Naive B cell (primary cell): ENCODE results near the gene CAMKMT. TPM values are rescaled to one million over a fixed set of nuclear protein-coding genes. Genes with fewer than 3 reads are reported as not detected.

Experiments used
- ATAC-seq, 2 donors: fragments of 150-1000 bp; cut with Tn5 transposase; 2 replicates each; pipeline ENCODE4 v1.10.0; 2021; ENCODE audit warnings: low read depth in 2 of 2, mild to moderate bottlenecking in 2 of 2, moderate library complexity in 2 of 2
- DNase-seq: peaks from one replicate; pipeline ENCODE4 v3.0.0; 2022
- H3K27ac Mint-ChIP-seq, 6 donors: one replicate each; pipeline ENCODE4 v1.8.0; 2020 to 2022; ENCODE audit warnings: mild to moderate bottlenecking in 6 of 6, mixed read lengths in 6 of 6, moderate library complexity in 5 of 6, inconsistent platforms in 2 of 6
- H3K27me3 Mint-ChIP-seq, 3 donors: one replicate each; pipeline ENCODE4 v1.8.0; 2021 to 2022; ENCODE audit warnings: mixed read lengths in 3 of 3, mild to moderate bottlenecking in 1 of 3
- H3K36me3 Mint-ChIP-seq, 2 donors: one replicate each; pipeline ENCODE4 v1.8.0; 2020 to 2022; ENCODE audit warnings: mixed read lengths in 2 of 2, inconsistent platforms in 1 of 2, mild to moderate bottlenecking in 1 of 2
- H3K4me1 Mint-ChIP-seq, 3 donors: one replicate each; pipeline ENCODE4 v1.8.0; 2020 to 2022; ENCODE audit warnings: mixed read lengths in 3 of 3, inconsistent platforms in 1 of 3, mild to moderate bottlenecking in 1 of 3, moderate library complexity in 1 of 3
- H3K4me3 Mint-ChIP-seq, 8 donors: one replicate each; pipeline ENCODE4 v1.8.0; 2020 to 2022; ENCODE audit warnings: mild to moderate bottlenecking in 8 of 8, mixed read lengths in 8 of 8, moderate library complexity in 8 of 8, inconsistent platforms in 2 of 8
- H3K9me3 Mint-ChIP-seq, 7 donors: one replicate each; pipeline ENCODE4 v1.8.0; 2020 to 2022; ENCODE audit warnings: mixed read lengths in 7 of 7, mild to moderate bottlenecking in 5 of 7, inconsistent platforms in 2 of 7, moderate library complexity in 1 of 7
- polyA plus RNA-seq, 6 donors: library from polyadenylated mRNA; unstranded; fragments of 300-500 nt; fragmentation: Illumina TruSeq; gene quantifications; one replicate each; pipeline ENCODE4 v1.2.3, GENCODE V29; 2021; ENCODE audit warnings: low read depth in 6 of 6

Gene CAMKMT
- polyA plus RNA-seq, 6 donors from 2014 or later: 10.0 to 15.8 (median 12.4) TPM

DNA sequence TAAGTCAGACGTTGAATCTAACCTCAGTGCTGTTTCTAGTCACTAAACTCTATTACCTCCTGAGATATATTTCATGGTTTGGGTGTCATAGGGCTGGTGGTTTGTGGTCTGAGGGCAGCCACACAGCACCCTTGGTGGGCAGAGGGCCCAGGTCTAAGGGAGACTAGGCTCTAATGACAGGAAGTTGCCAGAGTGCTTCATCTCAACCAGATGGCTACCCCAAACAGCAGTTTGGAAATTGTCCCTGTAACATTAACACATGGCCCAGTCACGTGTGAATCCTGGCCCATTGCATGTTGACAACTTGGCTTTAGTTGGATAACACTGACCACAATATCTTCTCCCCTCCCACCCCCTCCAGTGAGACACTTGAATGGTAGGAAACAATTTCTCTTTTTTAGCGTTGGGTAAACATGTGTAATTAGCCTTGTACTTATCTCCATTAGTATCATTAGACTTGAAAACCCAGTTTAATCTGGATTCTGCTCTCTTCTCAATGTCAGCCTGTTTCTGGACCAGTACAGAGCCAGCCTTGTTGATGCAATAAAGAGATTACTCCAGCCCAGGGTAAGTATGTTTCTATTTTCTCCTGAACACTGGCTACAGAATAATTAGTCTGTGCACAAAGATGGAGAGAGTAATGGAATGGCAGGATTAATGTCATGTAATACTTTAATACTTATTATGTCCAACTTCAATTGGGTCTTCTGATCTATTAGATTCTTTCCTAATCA is 392.0 kb downstream of the CAMKMT start:
- DNase-seq (no peak), ATAC-seq (peak in 1 of 2 donors; percentile 20)
- Mint-ChIP-seq H3K27me3 (no peaks in the 10 kb centered on the region), H3K9me3 (no peaks in the 10 kb centered on the region), H3K4me1 (peaks cover 6 to 11% (median 11%) of the 10 kb centered on the region in 3 donors), H3K4me3 (no peak overlapping the region), H3K36me3 (peaks cover 0 to 7% of the 10 kb centered on the region in 2 donors), H3K27ac (no peak overlapping the region)

DNA sequence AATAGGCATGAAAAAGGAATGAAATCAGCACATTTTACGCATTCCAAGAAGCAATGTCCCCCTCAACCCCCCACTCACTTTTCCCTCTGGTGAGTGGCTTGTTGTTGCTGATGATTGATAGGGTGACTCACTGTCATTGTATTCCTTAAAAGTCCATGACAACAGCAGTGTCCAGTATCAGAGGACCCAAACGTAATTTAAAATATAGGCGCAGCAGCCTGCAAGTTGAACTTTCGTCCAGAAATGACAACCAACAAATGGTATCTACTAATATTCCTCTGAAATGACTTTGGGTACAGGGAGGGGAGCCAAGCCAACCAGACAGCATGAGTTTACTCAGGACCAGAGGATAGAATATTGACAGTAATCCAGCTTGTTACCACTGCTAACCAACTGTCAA is 396.8 kb downstream of the CAMKMT start:
- no peaks in the 10 kb centered on the region for H3K9me3 Mint-ChIP-seq
- H3K27me3 Mint-ChIP-seq: peaks cover 0 to 7% (median 5%) of the 10 kb centered on the region in 3 donors
- no peak for ATAC-seq
- no peaks in the 10 kb centered on the region for H3K36me3 Mint-ChIP-seq
- no peak overlapping the region for H3K4me3 Mint-ChIP-seq
- no peak overlapping the region for H3K27ac Mint-ChIP-seq
- no peak for DNase-seq
- H3K4me1 Mint-ChIP-seq: peaks cover 18 to 24% (median 19%) of the 10 kb centered on the region in 3 donors

DNA sequence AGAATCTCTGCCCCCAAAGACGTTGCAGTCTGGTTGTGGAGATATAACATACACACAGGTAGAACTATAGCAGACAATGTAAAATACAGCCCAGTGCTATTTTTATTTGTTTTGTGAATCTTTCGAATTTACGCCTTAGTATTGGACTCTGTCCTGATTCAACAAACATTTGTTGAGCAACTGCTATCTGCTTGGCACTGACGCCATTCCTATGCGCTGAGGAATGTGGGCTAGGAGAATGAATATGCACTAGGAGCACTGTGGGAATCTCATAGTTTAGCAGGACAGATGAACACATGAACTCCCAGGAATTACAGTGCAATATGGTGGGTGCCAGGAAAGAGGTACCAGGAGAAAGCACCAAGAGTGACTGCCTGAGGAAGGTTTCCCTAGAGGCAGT is 398.1 kb downstream of the CAMKMT start:
- peaks cover 3 to 13% (median 10%) of the 10 kb centered on the region in 3 donors for H3K27me3 Mint-ChIP-seq
- H3K27ac Mint-ChIP-seq: peak overlapping the region in 2 of 6 donors; percentile 20 to 27
- no peaks in the 10 kb centered on the region for H3K36me3 Mint-ChIP-seq
- DNase-seq (no peak), ATAC-seq (no peak)
- no peaks in the 10 kb centered on the region for H3K9me3 Mint-ChIP-seq
- H3K4me3 Mint-ChIP-seq: peak overlapping the region in 1 of 8 donors; percentile 41
- peaks cover 15 to 21% (median 17%) of the 10 kb centered on the region in 3 donors for H3K4me1 Mint-ChIP-seq

DNA sequence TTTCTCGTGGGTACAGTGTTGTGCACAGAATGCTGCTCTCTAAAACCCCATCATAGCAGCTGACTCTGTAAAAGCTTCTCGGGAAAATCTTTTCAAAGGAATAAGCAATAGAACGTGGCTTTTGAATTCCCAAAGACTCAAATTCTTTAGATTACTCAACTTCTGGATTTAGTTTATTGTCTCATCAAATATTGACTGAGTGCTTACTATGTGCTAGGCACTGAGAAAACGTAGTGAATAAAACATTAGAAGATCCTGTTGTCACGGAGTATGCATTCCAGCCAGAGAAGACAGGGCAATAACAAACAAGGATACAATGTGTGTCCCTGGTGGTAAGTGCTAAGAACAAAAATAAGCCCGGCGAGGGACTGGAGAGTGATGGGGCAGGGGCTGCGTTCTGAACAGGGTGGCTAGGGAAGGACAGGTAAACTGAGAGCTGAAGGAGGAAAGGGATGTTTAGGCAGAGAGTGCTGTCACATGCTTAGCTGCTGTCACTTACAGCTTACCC is 401.6 kb downstream of the CAMKMT start:
- Mint-ChIP-seq H3K9me3 (no peaks in the 10 kb centered on the region), H3K36me3 (peaks cover 0 to 5% of the 10 kb centered on the region in 2 donors), H3K27me3 (peaks cover 20 to 28% (median 26%) of the 10 kb centered on the region in 3 donors), H3K4me3 (no peak overlapping the region), H3K27ac (no peak overlapping the region), H3K4me1 (peaks cover 17 to 23% (median 19%) of the 10 kb centered on the region in 3 donors)
- DNase-seq: no peak
- no peak for ATAC-seq

DNA sequence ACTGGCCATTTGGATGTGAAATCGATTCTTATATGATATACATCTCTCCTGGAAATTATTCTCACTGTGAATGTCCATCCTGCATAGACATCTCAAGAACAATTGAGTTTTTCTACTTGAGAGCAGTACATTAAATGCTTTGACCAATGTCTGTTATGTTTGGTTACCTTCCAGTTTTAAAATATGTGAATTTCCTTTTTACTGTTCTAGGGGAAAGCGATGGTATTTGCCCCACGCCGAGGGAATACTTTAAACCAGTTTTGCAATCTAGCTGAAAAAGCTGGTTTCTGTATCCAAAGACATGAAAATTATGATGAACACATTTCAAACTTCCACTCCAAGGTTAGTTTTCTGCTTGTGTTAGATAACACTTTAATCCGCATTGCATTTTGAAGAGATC is 404.5 kb downstream of the CAMKMT start:
- peaks cover 0 to 5% of the 10 kb centered on the region in 2 donors for H3K36me3 Mint-ChIP-seq
- H3K27ac Mint-ChIP-seq: no peak overlapping the region
- DNase-seq (no peak), ATAC-seq (no peak)
- no peaks in the 10 kb centered on the region for H3K9me3 Mint-ChIP-seq
- H3K27me3 Mint-ChIP-seq: peaks cover 29 to 47% (median 43%) of the 10 kb centered on the region in 3 donors
- H3K4me3 Mint-ChIP-seq: no peak overlapping the region
- peaks cover 13 to 21% (median 17%) of the 10 kb centered on the region in 3 donors for H3K4me1 Mint-ChIP-seq

DNA sequence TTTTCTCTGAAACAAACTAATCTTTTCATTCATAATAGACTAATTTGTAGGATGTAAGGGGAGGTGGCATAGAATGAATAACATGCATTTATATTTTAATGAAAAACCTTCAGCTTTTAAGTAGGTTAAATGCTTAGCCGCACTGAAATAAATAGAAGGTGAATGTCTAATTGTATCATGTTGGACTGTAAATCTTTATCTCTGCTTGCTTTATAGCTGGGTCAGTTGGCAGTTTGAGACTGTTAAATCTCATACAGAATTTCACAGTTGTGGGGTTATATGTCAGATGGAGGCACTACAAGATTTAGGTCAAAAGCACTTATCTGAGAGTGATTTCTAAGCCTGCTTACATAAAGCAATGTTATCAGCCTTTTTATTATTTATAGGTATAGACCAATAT is 405.0 kb downstream of the CAMKMT start:
- H3K36me3 Mint-ChIP-seq: peaks cover under 1 to 5% of the 10 kb centered on the region in 2 donors
- H3K27me3 Mint-ChIP-seq: peaks cover 29 to 47% (median 43%) of the 10 kb centered on the region in 3 donors
- H3K4me1 Mint-ChIP-seq: peaks cover 12 to 17% (median 12%) of the 10 kb centered on the region in 3 donors
- no peak overlapping the region for H3K4me3 Mint-ChIP-seq
- H3K9me3 Mint-ChIP-seq: no peaks in the 10 kb centered on the region
- DNase-seq (no peak), ATAC-seq (no peak)
- H3K27ac Mint-ChIP-seq: no peak overlapping the region

DNA sequence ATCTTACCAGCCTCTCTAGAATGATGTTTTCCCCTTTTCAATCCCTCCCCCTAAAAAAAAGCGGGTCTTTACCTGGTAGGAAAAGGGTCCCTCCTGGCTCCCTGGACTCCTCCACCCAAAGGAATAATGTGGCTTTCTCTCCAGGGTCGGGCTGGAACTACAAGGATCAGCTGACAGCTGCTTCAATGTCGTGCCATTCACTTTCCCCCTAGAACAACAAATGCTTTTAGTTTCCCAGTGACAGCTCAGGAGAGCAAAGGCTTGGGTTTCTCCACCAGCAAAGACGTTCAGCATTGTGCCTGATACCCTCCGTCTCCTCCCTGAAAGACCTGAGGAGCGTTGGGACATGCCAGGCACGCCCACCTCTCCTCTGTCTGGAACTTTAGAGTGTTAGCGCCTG is 405.9 kb downstream of the CAMKMT start:
- Mint-ChIP-seq H3K4me3 (no peak overlapping the region), H3K9me3 (no peaks in the 10 kb centered on the region), H3K4me1 (peaks cover 6 to 11% (median 9%) of the 10 kb centered on the region in 3 donors), H3K27ac (no peak overlapping the region), H3K36me3 (peaks cover 5 to 9% of the 10 kb centered on the region in 2 donors), H3K27me3 (peaks cover 29 to 54% (median 43%) of the 10 kb centered on the region in 3 donors)
- DNase-seq: no peak
- no peak for ATAC-seq

DNA sequence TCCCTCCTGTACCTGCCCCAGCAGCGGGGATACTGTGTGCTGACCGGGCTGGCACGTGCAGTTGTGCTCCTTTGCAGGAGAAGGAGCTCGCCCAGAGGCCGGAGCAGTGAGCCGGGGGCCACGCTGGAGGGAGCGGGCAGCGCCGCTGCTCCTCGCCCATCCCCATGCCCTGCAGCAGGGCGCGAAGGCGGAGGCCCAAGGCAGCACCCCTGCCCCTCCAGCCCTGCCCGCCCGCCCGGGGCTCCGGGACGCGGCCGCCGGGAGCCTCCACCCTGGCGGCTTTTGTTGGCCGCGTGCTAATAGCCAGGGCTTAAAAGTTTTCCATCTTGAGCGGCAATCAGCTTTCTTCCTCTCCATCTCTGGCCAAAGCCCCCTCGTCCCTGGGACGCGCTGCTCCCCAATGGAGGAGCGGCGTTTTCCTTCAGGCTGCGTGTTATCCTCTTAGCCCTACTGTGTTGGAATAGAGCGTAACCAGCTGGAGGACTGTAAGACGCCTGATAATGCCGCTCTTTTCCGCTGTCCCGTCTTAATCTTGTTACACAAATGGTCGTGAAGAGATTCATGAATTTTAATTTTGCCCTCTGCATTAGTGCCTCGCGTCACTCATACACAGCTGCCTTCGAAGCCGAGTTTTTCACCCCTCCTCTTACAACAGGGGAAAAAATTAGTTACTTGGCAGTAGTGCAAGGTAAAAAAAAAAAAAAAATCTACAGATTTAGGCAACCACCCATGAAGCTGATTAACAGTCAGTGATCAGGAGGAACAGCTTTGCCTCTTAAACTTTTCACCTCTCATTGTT is 406.9 kb downstream of the CAMKMT start:
- Mint-ChIP-seq H3K9me3 (no peaks in the 10 kb centered on the region), H3K4me3 (peak overlapping the region; percentile 45 to 90 (median 74)), H3K27me3 (peaks cover 22 to 50% (median 43%) of the 10 kb centered on the region in 3 donors), H3K4me1 (peaks cover 6 to 9% (median 9%) of the 10 kb centered on the region in 3 donors), H3K27ac (peak overlapping the region in 1 of 6 donors; percentile 96), H3K36me3 (peaks cover 5 to 11% of the 10 kb centered on the region in 2 donors)
- ATAC-seq (peak in 1 of 2 donors; percentile 28), DNase-seq (no peak)

DNA sequence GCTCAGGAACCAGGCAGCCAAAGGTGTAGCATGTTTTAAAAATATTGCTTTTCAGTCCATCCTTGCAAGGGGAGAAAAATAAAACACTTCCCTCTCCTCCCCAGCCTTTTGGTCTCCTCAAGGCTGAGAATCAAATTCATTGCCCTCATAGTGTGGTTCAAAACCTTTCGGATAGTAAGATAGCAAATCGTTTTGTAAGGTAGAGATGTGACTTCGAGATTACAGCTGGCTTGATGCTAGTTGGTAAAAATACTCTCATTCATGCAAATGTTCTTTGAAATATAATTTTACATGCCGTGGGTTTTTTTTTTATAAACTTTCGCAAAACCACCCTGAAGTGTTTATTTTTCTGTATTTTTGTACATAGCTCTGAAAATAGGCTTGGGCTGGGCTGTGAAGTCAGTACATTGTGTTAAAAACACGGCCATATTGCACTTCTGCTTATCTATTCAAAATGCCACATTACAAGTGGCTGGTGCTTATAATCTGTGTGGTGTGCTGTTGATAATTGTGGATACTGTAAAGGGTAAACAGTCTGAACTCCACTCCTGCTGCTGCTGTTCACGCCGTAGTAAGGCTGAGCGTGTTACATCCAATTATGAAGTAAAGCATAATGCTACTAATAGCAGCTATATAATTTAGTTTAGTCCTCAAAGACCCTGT is 407.7 kb downstream of the CAMKMT start:
- peaks cover 5 to 11% of the 10 kb centered on the region in 2 donors for H3K36me3 Mint-ChIP-seq
- peaks cover 6 to 9% (median 9%) of the 10 kb centered on the region in 3 donors for H3K4me1 Mint-ChIP-seq
- H3K9me3 Mint-ChIP-seq: no peaks in the 10 kb centered on the region
- DNase-seq: no peak
- ATAC-seq: no peak
- H3K27ac Mint-ChIP-seq: no peak overlapping the region
- peaks cover 19 to 42% (median 42%) of the 10 kb centered on the region in 3 donors for H3K27me3 Mint-ChIP-seq
- peak overlapping the region in 3 of 8 donors; percentile 2 to 71 (median 45) for H3K4me3 Mint-ChIP-seq

DNA sequence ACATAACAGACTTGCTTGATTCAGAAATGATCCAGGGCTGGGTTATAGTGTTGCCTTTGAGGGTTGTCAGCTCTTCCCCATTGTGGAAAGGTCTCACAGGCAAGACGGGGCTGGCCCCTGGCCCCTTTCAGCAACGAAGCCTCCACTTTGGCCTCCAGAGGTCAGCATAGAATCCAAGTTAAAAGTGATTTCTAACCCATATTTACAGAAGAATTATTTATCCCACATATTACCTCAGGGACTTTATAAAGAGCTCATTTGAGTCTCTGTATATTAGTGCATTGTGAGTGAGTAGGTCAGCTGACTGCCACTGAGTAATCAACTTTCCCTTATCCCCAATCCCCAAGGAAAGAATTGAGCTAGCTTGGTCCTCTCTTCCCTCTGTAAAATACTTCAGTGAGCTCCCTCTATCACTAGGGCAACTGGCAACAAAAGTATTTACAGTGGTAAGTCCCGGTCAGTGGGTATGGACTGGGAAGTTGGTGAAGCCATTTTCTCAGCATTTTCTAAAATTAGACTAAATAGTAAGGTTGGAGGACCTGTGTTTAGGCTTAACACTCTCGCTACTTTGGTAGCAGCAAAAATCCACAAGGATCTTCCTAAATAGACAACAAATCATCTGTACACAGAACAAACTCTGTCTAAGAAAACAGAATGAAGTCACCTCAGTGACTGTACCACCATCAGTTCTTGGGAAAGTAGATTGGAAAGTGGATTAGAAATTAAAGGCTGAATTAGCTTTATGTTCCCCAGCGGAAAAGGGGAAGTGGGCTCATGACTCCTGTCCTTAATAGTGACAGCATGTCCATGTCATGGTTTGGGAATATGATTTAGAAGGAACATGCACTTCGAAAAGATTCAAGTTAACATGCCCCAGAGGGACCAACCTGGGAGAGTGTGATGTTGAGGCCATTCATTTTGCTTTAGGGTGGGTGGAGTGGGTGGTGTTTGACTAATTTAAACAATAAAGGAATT is 408.8 kb downstream of the CAMKMT start:
- DNase-seq (no peak), ATAC-seq (no peak)
- H3K36me3 Mint-ChIP-seq: peaks cover 5 to 11% of the 10 kb centered on the region in 2 donors
- peak overlapping the region in 1 of 6 donors; percentile 26 for H3K27ac Mint-ChIP-seq
- peak overlapping the region in 1 of 8 donors; percentile 16 for H3K4me3 Mint-ChIP-seq
- H3K4me1 Mint-ChIP-seq: peaks cover 6 to 9% (median 9%) of the 10 kb centered on the region in 3 donors
- H3K9me3 Mint-ChIP-seq: no peaks in the 10 kb centered on the region
- peaks cover 19 to 42% (median 40%) of the 10 kb centered on the region in 3 donors for H3K27me3 Mint-ChIP-seq

DNA sequence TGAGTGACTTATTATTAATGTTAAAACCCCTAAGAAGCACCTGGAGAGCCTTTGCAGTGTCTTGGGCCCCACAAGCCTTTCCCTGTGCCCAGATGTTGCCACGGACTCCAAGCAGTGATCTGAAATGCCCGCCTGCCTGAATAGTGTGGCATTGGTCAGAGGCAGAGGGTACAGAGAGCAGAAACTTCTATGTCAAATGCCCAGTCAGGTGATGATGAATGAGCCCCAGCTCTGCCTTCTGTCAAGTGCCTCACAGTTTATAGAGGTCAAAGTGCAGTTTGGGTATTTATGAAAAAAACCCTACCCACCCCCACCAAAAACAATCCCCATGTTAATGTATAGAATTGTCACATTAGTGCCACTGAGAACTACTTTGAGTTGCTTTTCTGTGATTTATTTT is 409.8 kb downstream of the CAMKMT start:
- Mint-ChIP-seq H3K4me1 (peaks cover 6 to 9% (median 9%) of the 10 kb centered on the region in 3 donors), H3K27ac (no peak overlapping the region), H3K9me3 (no peaks in the 10 kb centered on the region), H3K27me3 (peaks cover 19 to 42% (median 35%) of the 10 kb centered on the region in 3 donors), H3K4me3 (no peak overlapping the region), H3K36me3 (peaks cover 5 to 11% of the 10 kb centered on the region in 2 donors)
- ATAC-seq (no peak), DNase-seq (no peak)

DNA sequence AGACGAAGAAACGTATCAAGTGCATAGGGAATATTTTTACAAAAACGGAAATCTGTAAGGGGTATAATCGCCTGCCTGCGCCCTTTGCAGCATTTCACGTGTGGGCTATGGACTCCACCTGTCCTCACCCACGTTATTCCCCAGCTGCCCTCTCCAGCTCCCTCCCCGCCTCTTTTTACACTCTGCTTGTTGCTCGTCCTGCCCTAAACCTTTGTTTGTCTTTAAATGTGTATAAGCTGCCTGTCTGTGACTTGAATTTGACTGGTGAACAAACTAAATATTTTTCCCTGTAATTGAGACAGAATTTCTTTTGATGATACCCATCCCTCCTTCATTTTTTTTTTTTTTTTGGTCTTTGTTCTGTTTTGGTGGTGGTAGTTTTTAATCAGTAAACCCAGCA is 410.4 kb downstream of the CAMKMT start:
- Mint-ChIP-seq H3K36me3 (peaks cover 5 to 11% of the 10 kb centered on the region in 2 donors), H3K4me1 (peaks cover 7 to 11% (median 9%) of the 10 kb centered on the region in 3 donors), H3K9me3 (no peaks in the 10 kb centered on the region), H3K27ac (peak overlapping the region in 1 of 6 donors; percentile 50), H3K27me3 (peaks cover 19 to 39% (median 29%) of the 10 kb centered on the region in 3 donors), H3K4me3 (no peak overlapping the region)
- ATAC-seq (no peak), DNase-seq (no peak)
